Activated CD8-positive, alpha-beta memory T cell treated with anti-CD3 and anti-CD28 coated beads, Interleukin-2, amount 10 ng/mL, durations not matched to agents 7 days and 5 days (primary cell): ENCODE results near the gene HPCAL1. TPM values are rescaled to one million over a fixed set of nuclear protein-coding genes. Genes with fewer than 3 reads are reported as not detected.

Experiments used
- ATAC-seq: fragments of 150-1000 bp; cut with Tn5 transposase; one replicate; pipeline ENCODE4 v1.10.0; 2021; ENCODE audit warnings: moderate library complexity
- CTCF ChIA-PET: fragments of 350-600 bp; sonication (Branson Sonifier 250); formaldehyde crosslinking; loops from one replicate; lab custom pipeline; 2021; ENCODE audit warnings: antibody characterized with exemption; lab: Charles Lee
- DNase-seq: peaks from one replicate; pipeline ENCODE4 v3.0.0-alpha.2; 2020
- H3K27ac Mint-ChIP-seq: one replicate; pipeline ENCODE4 v1.8.0; 2021; ENCODE audit warnings: mild to moderate bottlenecking, mixed read lengths
- H3K27me3 Mint-ChIP-seq: one replicate; pipeline ENCODE4 v1.8.0; 2021; ENCODE audit warnings: mixed read lengths
- H3K36me3 Mint-ChIP-seq: one replicate; pipeline ENCODE4 v1.8.0; 2021; ENCODE audit warnings: mild to moderate bottlenecking, mixed read lengths
- H3K4me1 Mint-ChIP-seq: one replicate; pipeline ENCODE4 v1.8.0; 2021; ENCODE audit warnings: mixed read lengths
- H3K4me3 Mint-ChIP-seq: one replicate; pipeline ENCODE4 v1.8.0; 2021; ENCODE audit warnings: mild to moderate bottlenecking, moderate library complexity, mixed read lengths
- H3K9me3 Mint-ChIP-seq: one replicate; pipeline ENCODE4 v1.8.0; 2022; ENCODE audit warnings: low read depth, mixed read lengths
- total RNA-seq, 2 experiments: library from RNA; stranded (reverse); gene quantifications; one replicate each; pipeline ENCODE4 v1.2.3, GENCODE V29; 2021

HPCAL1 gene
- total RNA-seq, 2 experiments from 2014 or later: 29.0 to 47.0 TPM

DNA sequence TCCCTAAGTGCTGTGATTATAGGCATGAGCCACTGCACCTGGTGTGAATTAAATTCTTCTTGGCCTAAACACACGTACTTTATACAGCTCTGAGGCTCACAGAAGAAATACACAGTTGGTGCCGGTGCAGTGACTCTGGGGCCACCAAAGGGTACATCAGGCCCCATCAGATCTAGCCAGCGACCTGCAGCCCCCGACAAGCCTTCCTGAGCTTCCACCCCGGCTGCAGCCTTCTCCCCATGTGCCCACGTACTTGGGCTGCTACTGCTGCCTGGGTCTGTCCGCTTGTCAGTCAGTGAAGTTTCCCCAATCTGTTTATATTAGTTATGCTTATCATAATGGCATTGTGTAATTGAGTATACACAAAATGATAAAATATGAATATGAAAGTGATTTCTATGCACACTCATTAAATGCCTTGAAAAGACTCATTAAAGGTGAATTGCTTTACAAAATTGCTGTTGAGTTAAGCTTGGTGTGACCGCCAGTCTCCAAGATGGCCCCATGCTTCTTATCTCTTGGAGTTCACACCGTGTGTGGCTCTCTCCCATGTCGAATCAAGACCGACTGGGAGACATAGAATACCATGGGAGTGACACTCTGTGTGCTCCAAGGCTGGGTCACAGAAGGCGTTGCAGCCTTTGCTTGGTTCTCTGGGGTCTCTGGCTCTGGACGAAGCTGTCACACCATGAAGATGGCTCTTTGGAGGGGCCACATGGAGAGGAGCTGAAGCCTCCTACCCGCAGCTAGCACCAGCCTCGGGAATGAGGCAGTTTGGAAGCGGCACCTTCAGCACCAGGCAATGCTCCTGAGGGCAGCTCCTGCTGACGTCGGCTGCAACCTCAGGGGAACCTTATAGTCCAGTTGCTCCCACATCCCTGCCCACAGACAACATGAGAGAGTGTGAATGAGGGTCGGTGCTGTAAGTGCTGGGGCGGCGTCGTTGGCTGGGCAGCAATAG lies 29.2 kb upstream of the HPCAL1 start:
- ATAC-seq (no peak), DNase-seq (no peak)
- Mint-ChIP-seq H3K4me1 (peaks cover 17% of the 10 kb centered on the region), H3K9me3 (no peaks in the 10 kb centered on the region), H3K4me3 (no peak overlapping the region), H3K27ac (no peak overlapping the region), H3K36me3 (no peaks in the 10 kb centered on the region), H3K27me3 (no peaks in the 10 kb centered on the region)
- CTCF ChIA-PET: no interaction called here

DNA sequence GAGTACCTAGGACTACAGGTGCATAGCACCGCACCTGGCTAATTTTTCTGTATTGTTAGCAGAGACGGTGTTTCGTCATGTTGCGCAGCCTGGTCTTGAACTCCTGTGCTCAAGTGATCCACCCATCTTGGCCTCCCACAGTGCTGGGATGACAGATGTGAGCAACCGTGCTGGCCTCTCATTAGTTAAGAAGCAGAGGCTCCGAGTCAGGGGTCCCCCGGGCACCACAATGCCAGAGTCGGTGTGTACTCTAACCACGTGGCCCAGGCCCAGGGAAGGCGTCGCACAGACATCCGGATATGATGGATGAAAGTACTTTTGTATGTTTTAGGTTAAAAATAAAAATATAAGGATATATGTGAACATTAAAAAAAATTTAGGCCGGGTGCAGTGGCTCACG lies 28.3 kb upstream of the HPCAL1 start:
- DNase-seq (no peak), ATAC-seq (no peak)
- Mint-ChIP-seq H3K9me3 (no peaks in the 10 kb centered on the region), H3K36me3 (no peaks in the 10 kb centered on the region), H3K27me3 (no peaks in the 10 kb centered on the region), H3K4me1 (peaks cover 20% of the 10 kb centered on the region), H3K27ac (no peak overlapping the region), H3K4me3 (no peak overlapping the region)
- CTCF ChIA-PET: no interaction called here

GRCh38 chr2:10274983-10275802 lies 27.5 kb upstream of the HPCAL1 start:
- DNase-seq (no peak), ATAC-seq (no peak)
- H3K4me1 Mint-ChIP-seq: peaks cover 20% of the 10 kb centered on the region
- no peak overlapping the region for H3K27ac Mint-ChIP-seq
- CTCF ChIA-PET: no interaction called here
- H3K27me3 Mint-ChIP-seq: no peaks in the 10 kb centered on the region
- H3K9me3 Mint-ChIP-seq: no peaks in the 10 kb centered on the region
- H3K4me3 Mint-ChIP-seq: no peak overlapping the region
- H3K36me3 Mint-ChIP-seq: no peaks in the 10 kb centered on the region

DNA sequence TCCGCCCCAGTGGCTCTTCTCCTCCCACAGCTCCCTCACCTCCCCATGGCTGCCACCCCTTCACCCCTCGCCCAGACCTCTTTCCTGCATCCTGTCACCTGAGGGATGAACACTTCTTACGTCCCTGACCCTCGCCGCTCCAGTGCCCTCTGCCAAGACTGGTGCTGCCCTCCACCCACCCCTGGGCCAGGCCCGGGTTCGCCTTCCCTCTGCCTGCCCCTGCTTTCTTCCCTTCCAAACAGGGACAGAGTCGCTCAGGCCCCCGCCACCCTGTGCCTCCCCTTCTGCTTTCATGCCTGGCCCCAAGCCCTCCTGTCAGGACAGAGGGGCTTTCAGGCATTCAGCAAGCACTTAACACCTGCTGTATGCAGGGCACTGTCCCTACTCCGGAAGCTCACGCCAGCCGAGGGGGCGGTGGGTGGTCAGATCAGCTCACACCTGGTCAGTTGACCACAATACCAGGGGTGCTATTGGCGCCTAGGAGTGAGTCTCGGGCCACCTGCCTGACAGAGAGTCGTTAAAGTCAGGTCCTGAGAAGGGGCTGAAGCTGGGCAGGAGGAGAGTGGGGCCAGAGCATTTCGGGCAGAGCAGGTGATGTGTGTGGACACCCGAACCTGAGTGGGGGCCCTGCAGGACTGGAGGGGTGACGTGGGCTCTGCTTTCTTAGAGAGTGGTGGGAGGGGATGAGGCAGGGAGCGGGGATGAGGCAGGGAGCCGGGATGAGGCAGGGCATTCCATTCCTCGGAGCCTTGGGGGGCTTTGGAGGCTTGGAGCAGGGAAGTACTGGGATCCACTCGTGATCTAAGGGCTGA lies 26.0 kb upstream of the HPCAL1 start:
- ATAC-seq: no peak
- H3K9me3 Mint-ChIP-seq: no peaks in the 10 kb centered on the region
- CTCF ChIA-PET: no interaction called here
- H3K36me3 Mint-ChIP-seq: no peaks in the 10 kb centered on the region
- H3K27ac Mint-ChIP-seq: no peak overlapping the region
- DNase-seq: no peak
- H3K4me1 Mint-ChIP-seq: peaks cover 17% of the 10 kb centered on the region
- H3K27me3 Mint-ChIP-seq: no peaks in the 10 kb centered on the region
- H3K4me3 Mint-ChIP-seq: no peak overlapping the region

DNA sequence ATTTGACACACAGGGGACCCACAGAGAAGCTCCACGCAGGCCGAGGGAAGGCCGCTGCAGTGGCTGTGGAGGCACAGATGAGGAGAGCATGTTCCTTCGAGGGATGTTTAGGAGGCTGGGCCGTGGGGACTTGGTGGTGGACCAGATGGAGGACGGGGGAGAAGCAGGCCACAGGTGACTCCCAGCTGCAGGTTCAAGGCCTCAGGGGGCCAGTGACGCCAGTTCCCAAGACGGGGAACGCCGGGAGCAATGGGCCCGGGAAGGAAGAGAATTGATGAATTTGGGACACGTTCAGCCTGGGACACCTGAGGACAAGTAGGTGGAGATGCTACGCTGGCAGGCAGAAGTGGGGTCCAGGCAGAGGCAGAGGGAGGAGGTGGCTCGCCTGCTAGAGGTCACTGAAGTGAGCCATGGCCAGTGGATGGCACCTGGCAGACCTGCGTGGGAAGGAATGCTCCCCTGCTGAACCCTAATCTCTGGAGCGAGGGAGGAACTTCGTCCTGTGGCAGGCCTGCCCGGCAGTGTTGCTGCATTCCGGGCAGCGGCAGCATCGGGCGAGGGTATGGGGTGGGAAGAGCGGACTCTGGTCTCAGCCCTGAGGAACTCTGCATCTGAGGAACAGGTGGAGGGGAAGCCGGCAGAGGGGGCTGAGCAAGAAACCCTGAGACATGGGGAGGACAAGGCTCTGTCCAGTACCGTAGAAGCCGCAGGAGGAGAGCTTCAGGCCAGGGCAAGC lies 25.2 kb upstream of the HPCAL1 start:
- no peak for ATAC-seq
- no peak overlapping the region for H3K4me3 Mint-ChIP-seq

DNA sequence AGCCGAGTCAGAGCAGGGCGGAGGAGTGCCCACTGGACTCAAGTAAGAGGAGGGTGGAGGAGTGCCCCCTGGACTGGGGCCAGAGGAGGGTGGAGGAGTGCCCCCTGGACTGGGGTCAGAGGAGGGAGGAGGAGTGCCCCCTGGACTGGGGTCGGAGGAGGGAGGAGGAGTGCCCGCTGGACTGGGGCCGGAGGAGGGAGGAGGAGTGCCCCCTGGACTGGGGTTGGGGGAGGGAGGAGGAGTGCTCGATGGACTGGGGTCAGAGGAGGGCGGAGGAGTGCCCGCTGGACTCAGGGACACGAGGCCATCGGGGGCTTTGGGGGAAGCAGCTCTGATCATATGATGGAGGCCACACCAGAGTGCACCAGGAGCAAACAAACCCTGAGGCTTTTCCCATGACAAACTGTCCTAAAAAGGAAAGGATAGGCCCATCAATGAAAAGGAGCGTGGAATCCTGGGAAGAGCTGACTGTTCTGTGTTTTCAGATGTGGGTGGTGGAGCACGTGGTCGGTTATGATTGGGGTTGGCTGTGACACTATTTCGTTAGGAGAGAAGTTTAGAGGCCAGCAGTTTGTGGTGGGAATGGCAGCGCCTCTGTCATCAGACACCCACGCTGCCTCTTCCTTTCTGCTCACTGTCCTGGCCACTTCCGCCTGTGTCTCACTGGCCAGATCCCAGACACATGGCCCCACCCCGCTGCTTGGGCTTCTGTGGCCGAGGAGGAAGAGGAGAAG lies 24.5 kb upstream of the HPCAL1 start:
- H3K27ac Mint-ChIP-seq: peak overlapping the region; percentile 52
- H3K4me1 Mint-ChIP-seq: peaks cover 24% of the 10 kb centered on the region
- H3K36me3 Mint-ChIP-seq: no peaks in the 10 kb centered on the region
- CTCF ChIA-PET: interaction anchor here (1.2 to 2.2 kb wide), 2 partner anchors 131 to 157 kb away, joined by 3 to 11 read pairs; no protein-coding TSS in a partner anchor
- no peaks in the 10 kb centered on the region for H3K27me3 Mint-ChIP-seq
- no peaks in the 10 kb centered on the region for H3K9me3 Mint-ChIP-seq
- H3K4me3 Mint-ChIP-seq: no peak overlapping the region
- DNase-seq (peak; percentile 66), ATAC-seq (peak; percentile 67)

More for the DNA sequence above, 25.2 kb upstream of the HPCAL1 start:
- no peak for DNase-seq
- CTCF ChIA-PET: interaction anchor here (2.2 kb wide), 1 partner anchor 132 kb away, joined by 11 read pairs; no protein-coding TSS in a partner anchor
- Mint-ChIP-seq H3K27me3 (no peaks in the 10 kb centered on the region), H3K27ac (peak overlapping the region; percentile 22), H3K9me3 (no peaks in the 10 kb centered on the region), H3K4me1 (peaks cover 17% of the 10 kb centered on the region), H3K36me3 (no peaks in the 10 kb centered on the region)

GRCh38 chr2:10278763-10279471 lies 23.8 kb upstream of the HPCAL1 start:
- no peak for ATAC-seq
- Mint-ChIP-seq H3K4me3 (no peak overlapping the region), H3K27me3 (no peaks in the 10 kb centered on the region), H3K36me3 (no peaks in the 10 kb centered on the region), H3K27ac (no peak overlapping the region), H3K4me1 (peaks cover 30% of the 10 kb centered on the region), H3K9me3 (no peaks in the 10 kb centered on the region)
- CTCF ChIA-PET: interaction anchor here (1.2 to 2.2 kb wide), 2 partner anchors 130 to 156 kb away, joined by 3 to 11 read pairs; no protein-coding TSS in a partner anchor
- no peak for DNase-seq

DNA sequence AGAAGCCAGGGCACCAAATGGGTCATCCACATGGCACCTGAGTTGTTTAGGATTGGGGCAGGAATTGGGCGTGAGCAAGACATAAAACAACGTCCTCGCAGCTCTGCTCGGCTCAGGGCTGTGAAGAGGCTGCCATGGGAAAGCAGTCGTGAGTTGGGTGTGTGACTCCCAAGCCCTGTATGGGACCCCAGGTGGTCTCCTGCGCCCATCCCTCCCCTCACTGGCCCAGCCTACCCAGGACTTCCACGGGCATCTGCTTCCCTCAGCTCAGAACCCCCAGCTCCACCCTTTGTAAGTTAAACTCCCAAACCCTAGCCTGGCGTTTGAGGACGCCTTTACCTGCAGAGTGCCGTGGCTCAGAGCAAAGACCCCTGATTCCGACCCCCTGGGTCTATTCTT lies 23.2 kb upstream of the HPCAL1 start:
- CTCF ChIA-PET: interaction anchor here (1.2 to 2.2 kb wide), 2 partner anchors 130 to 155 kb away, joined by 3 to 11 read pairs; no protein-coding TSS in a partner anchor
- DNase-seq (no peak), ATAC-seq (no peak)
- peaks cover 30% of the 10 kb centered on the region for H3K4me1 Mint-ChIP-seq
- H3K4me3 Mint-ChIP-seq: no peak overlapping the region
- no peaks in the 10 kb centered on the region for H3K9me3 Mint-ChIP-seq
- no peaks in the 10 kb centered on the region for H3K27me3 Mint-ChIP-seq
- no peaks in the 10 kb centered on the region for H3K36me3 Mint-ChIP-seq
- H3K27ac Mint-ChIP-seq: no peak overlapping the region

- peaks cover 33% of the 10 kb centered on the region for H3K4me1 Mint-ChIP-seq
- no peak overlapping the region for H3K27ac Mint-ChIP-seq
- CTCF ChIA-PET: interaction anchor here (0.8 to 2.2 kb wide), 4 partner anchors 22 to 130 kb away, joined by 3 to 11 read pairs (median 6); partner anchors contain the start of gene HPCAL1
- no peak overlapping the region for H3K4me3 Mint-ChIP-seq
- no peak for DNase-seq
- no peak for ATAC-seq
- no peaks in the 10 kb centered on the region for H3K9me3 Mint-ChIP-seq
- no peaks in the 10 kb centered on the region for H3K27me3 Mint-ChIP-seq
- H3K36me3 Mint-ChIP-seq: no peaks in the 10 kb centered on the region
Observed at GRCh38 chr2:10279946-10280463, 22.7 kb upstream of the HPCAL1 start.

DNA sequence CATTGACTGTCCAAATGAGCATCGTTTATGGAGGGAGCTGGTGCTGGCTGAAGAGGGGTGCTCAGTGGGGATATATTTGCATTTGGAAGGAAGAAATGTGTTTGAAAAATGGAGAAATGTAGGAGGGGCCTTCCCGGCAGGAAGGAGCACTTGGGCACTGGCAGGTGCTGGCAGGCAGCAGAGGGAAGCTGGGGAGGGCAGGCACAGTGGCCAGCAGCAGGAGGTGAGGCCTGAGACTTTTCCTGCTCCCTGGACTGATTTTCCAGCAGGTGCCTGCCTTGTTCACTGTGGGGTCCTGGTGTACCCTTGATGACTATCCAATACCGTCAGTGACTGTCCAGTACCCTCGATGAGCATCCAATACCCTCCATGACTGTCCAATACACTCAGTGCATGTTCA lies 20.8 kb upstream of the HPCAL1 start:
- ATAC-seq (no peak), DNase-seq (no peak)
- Mint-ChIP-seq H3K27ac (no peak overlapping the region), H3K27me3 (no peaks in the 10 kb centered on the region), H3K4me3 (no peak overlapping the region), H3K9me3 (no peaks in the 10 kb centered on the region), H3K36me3 (no peaks in the 10 kb centered on the region), H3K4me1 (peaks cover 37% of the 10 kb centered on the region)
- CTCF ChIA-PET: interaction anchor here (1.4 kb wide), 1 partner anchor 157 kb away, joined by 3 read pairs; no protein-coding TSS in a partner anchor

- peaks cover 32% of the 10 kb centered on the region for H3K4me1 Mint-ChIP-seq
- no peak for ATAC-seq
- H3K9me3 Mint-ChIP-seq: no peaks in the 10 kb centered on the region
- CTCF ChIA-PET: interaction anchor here (1.0 to 2.8 kb wide), 3 partner anchors 100 to 157 kb away, joined by 3 to 7 read pairs (median 3); no protein-coding TSS in a partner anchor
- H3K4me3 Mint-ChIP-seq: no peak overlapping the region
- no peak for DNase-seq
- H3K27ac Mint-ChIP-seq: no peak overlapping the region
- H3K27me3 Mint-ChIP-seq: no peaks in the 10 kb centered on the region
- no peaks in the 10 kb centered on the region for H3K36me3 Mint-ChIP-seq
Observed at GRCh38 chr2:10282611-10283105, 20.0 kb upstream of the HPCAL1 start.
